Measurements from ENCODE around the gene FGF14. TPM values are rescaled to one million over a fixed set of nuclear protein-coding genes. Genes with fewer than 3 reads are reported as not detected.

Gene FGF14
- total RNA-seq, 1 donor from 2014 or later: 0.23 TPM

- Mint-ChIP-seq H3K27me3 (ENCODE audit: low read depth, unreplicated experiment) (no peaks in the 10 kb centered on the region), H3K36me3 (ENCODE audit: low read depth, unreplicated experiment) (no peaks in the 10 kb centered on the region), H3K4me3 (ENCODE audit: unreplicated experiment) (no peak overlapping the region), H3K27ac (ENCODE audit: unreplicated experiment) (no peak overlapping the region), H3K4me1 (ENCODE audit: low read depth, unreplicated experiment) (no peaks in the 10 kb centered on the region), H3K9me3 (ENCODE audit: unreplicated experiment) (no peaks in the 10 kb centered on the region)
- Histone ChIP-seq H2AFZ (ENCODE audit: low read depth, low read length) (no peak overlapping the region), H3K4me1 (ENCODE audit: insufficient read depth, low read length) (no peaks in the 10 kb centered on the region), H3K79me2 (ENCODE audit: insufficient read depth, low read length) (no peaks in the 10 kb centered on the region), H3K27me3 (ENCODE audit: insufficient read depth, low read length) (peaks cover 3% of the 10 kb centered on the region), H3K36me3 (ENCODE audit: insufficient read depth, low read length) (no peaks in the 10 kb centered on the region), H3K4me3 (ENCODE audit: insufficient read depth, low read depth, low read length) (no peak overlapping the region), H3K27ac (ENCODE audit: low read depth, low read length) (no peak overlapping the region), H4K20me1 (ENCODE audit: insufficient read depth, low read length) (no peaks in the 10 kb centered on the region), H3K4me2 (ENCODE audit: low read length) (no peak overlapping the region), H3K9ac (ENCODE audit: low read length) (no peak overlapping the region), H3K9me3 (ENCODE audit: insufficient read depth, low read depth, low read length) (no peaks in the 10 kb centered on the region)
- no peak for DNase-seq (ENCODE audit: low read depth)
- FAIRE-seq: no peak
- TF ChIP-seq EZH2 (IDR thresholded peaks at IDR 0.05; ENCODE audit: insufficient read depth, low read length): no peak
- no peak for TF ChIP-seq CTCF (IDR thresholded peaks at IDR 0.05; ENCODE audit: insufficient read depth, low read depth, low read length)
These were observed 543.0 kb downstream of the FGF14 start for GRCh38 chr13:101858860-101859259.

DNA sequence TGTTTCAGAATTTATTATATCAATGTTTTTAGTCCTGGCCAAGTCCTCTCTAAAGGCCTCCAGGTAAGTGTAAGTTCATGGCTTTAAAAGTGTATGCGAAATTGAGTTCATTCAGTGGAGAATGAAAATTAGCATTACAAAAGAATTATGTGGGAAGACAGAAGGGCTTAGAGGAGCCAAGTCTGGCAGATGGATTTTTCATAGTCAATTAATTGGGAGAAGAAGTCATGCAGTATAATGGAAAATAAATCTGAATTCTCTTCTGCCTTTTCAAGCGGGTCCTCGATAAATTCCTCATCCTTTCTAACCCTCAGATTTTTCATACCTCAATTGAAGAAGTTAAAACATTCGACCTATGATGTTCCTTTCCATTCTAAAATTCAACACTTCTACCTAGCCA, 555.1 kb downstream of the FGF14 start:
- Histone ChIP-seq H3K79me2 (ENCODE audit: insufficient read depth, low read length) (no peaks in the 10 kb centered on the region), H4K20me1 (ENCODE audit: insufficient read depth, low read length) (no peaks in the 10 kb centered on the region), H3K4me1 (ENCODE audit: insufficient read depth, low read length) (peaks cover 4% of the 10 kb centered on the region), H3K36me3 (ENCODE audit: insufficient read depth, low read length) (no peaks in the 10 kb centered on the region), H3K9me3 (ENCODE audit: insufficient read depth, low read depth, low read length) (no peaks in the 10 kb centered on the region), H3K27ac (ENCODE audit: low read depth, low read length) (no peak overlapping the region), H3K4me2 (ENCODE audit: low read length) (no peak overlapping the region), H2AFZ (ENCODE audit: low read depth, low read length) (no peak overlapping the region), H3K27me3 (ENCODE audit: insufficient read depth, low read length) (no peaks in the 10 kb centered on the region), H3K4me3 (ENCODE audit: insufficient read depth, low read depth, low read length) (no peak overlapping the region), H3K9ac (ENCODE audit: low read length) (no peak overlapping the region)
- Mint-ChIP-seq H3K36me3 (ENCODE audit: low read depth, unreplicated experiment) (no peaks in the 10 kb centered on the region), H3K9me3 (ENCODE audit: unreplicated experiment) (no peaks in the 10 kb centered on the region), H3K27ac (ENCODE audit: unreplicated experiment) (peak overlapping the region; percentile 77), H3K27me3 (ENCODE audit: low read depth, unreplicated experiment) (no peaks in the 10 kb centered on the region), H3K4me3 (ENCODE audit: unreplicated experiment) (no peak overlapping the region), H3K4me1 (ENCODE audit: low read depth, unreplicated experiment) (peaks cover 21% of the 10 kb centered on the region)
- no peak for FAIRE-seq
- TF ChIP-seq EZH2 (IDR thresholded peaks at IDR 0.05; ENCODE audit: insufficient read depth, low read length) (no peak), CTCF (IDR thresholded peaks at IDR 0.05; ENCODE audit: insufficient read depth, low read depth, low read length) (no peak)
- DNase-seq (ENCODE audit: low read depth): no peak

DNA sequence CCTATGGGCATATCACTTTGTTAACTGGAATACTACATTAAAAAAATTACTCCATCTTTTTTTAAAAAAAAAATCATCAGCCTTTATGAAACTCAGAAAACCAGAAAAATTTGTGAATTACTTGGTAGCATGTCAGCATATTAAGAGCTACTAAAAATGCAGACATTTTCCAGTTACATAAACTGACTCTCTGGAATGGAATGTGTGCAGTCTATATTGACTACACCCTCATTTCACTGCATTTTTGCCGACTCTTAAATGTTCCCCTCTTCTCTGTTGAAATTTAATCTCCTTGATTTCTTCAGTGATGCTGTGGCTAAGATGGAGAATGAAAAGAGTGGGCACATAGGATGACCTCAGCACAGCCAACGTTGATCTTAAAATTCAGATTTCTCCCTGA, 555.6 kb downstream of the FGF14 start:
- no peaks in the 10 kb centered on the region for H4K20me1 ChIP-seq (ENCODE audit: insufficient read depth, low read length)
- H3K9ac ChIP-seq (ENCODE audit: low read length): no peak overlapping the region
- H3K79me2 ChIP-seq (ENCODE audit: insufficient read depth, low read length): no peaks in the 10 kb centered on the region
- no peaks in the 10 kb centered on the region for H3K9me3 ChIP-seq (ENCODE audit: insufficient read depth, low read depth, low read length)
- H3K27me3 ChIP-seq (ENCODE audit: insufficient read depth, low read length): no peaks in the 10 kb centered on the region
- peaks cover 4% of the 10 kb centered on the region for H3K4me1 ChIP-seq (ENCODE audit: insufficient read depth, low read length)
- H3K27ac Mint-ChIP-seq (ENCODE audit: unreplicated experiment): peak overlapping the region; percentile 77
- no peak for TF ChIP-seq CTCF (IDR thresholded peaks at IDR 0.05; ENCODE audit: insufficient read depth, low read depth, low read length)
- H3K36me3 Mint-ChIP-seq (ENCODE audit: low read depth, unreplicated experiment): no peaks in the 10 kb centered on the region
- no peak for DNase-seq (ENCODE audit: low read depth)
- H3K4me3 ChIP-seq (ENCODE audit: insufficient read depth, low read depth, low read length): no peak overlapping the region
- no peak for FAIRE-seq
- H3K27ac ChIP-seq (ENCODE audit: low read depth, low read length): no peak overlapping the region
- no peaks in the 10 kb centered on the region for H3K36me3 ChIP-seq (ENCODE audit: insufficient read depth, low read length)
- no peak overlapping the region for H3K4me2 ChIP-seq (ENCODE audit: low read length)
- peaks cover 21% of the 10 kb centered on the region for H3K4me1 Mint-ChIP-seq (ENCODE audit: low read depth, unreplicated experiment)
- no peak overlapping the region for H3K4me3 Mint-ChIP-seq (ENCODE audit: unreplicated experiment)
- no peaks in the 10 kb centered on the region for H3K27me3 Mint-ChIP-seq (ENCODE audit: low read depth, unreplicated experiment)
- H3K9me3 Mint-ChIP-seq (ENCODE audit: unreplicated experiment): no peaks in the 10 kb centered on the region
- H2AFZ ChIP-seq (ENCODE audit: low read depth, low read length): no peak overlapping the region

Measured in astrocyte (in vitro differentiated cells and primary cell).